A673 (cell line): ENCODE results near the gene ACYP2. TPM values are rescaled to one million over a fixed set of nuclear protein-coding genes. Genes with fewer than 3 reads are reported as not detected.

ENCODE experiments used
- BruUV-seq: library from RNA; stranded (reverse); fragments of 400-500 nt; replicated peaks from 2 replicates; lab custom pipeline; 2021; lab: Mats Ljungman, UMichigan
- CTCF ChIA-PET: fragments of 300-600 bp; sonication (Branson Sonifier 250); formaldehyde crosslinking; loops from one replicate; lab custom pipeline; 2022; ENCODE audit warnings: antibody characterized with exemption; lab: Charles Lee
- POLR2A ChIA-PET: fragments of 300-600 bp; sonication (Branson Sonifier 250); formaldehyde crosslinking; loops from one replicate; lab custom pipeline; 2022; ENCODE audit warnings: antibody characterized with exemption; ENCODE audit not compliant: low non-redundant PET; lab: Charles Lee
- DNase-seq: peaks from one replicate; pipeline ENCODE4 v3.0.0-alpha.2; 2015; ENCODE audit warnings: low spot score
- H3K27ac ChIP-seq: fragments of 200-600 bp; sonication (generic); 2 replicates; pipeline ENCODE4 v1.5.1; 2016; ENCODE audit warnings: mixed run types, low read depth, mild to moderate bottlenecking, mixed read lengths, antibody characterized with exemption, low read length; ENCODE audit not compliant: poor library complexity, severe bottlenecking
- H3K27me3 ChIP-seq: fragments of 200-600 bp; sonication (generic); replicated peaks from 2 replicates; pipeline ENCODE4 v1.6.1; 2017; ENCODE audit warnings: mixed run types, low read depth, mild to moderate bottlenecking, mixed read lengths, antibody characterized with exemption, low read length; ENCODE audit not compliant: insufficient read depth, poor library complexity
- H3K36me3 ChIP-seq: fragments of 200-600 bp; sonication (generic); 2 replicates; pipeline ENCODE4 v1.6.1; 2016; ENCODE audit warnings: mixed run types, mild to moderate bottlenecking, mixed read lengths, antibody characterized with exemption, low read length; ENCODE audit not compliant: insufficient read depth, poor library complexity, severe bottlenecking
- H3K4me1 ChIP-seq: fragments of 200-600 bp; sonication (generic); 2 replicates; pipeline ENCODE4 v1.6.1; 2017; ENCODE audit warnings: mixed run types, mild to moderate bottlenecking, mixed read lengths, antibody characterized with exemption, low read length; ENCODE audit not compliant: insufficient read depth, poor library complexity, severe bottlenecking
- H3K4me3 ChIP-seq: fragments of 200-600 bp; sonication (generic); 2 replicates; pipeline ENCODE4 v1.5.1; 2016; ENCODE audit warnings: low read depth, mixed run types, mild to moderate bottlenecking, mixed read lengths, low read length; ENCODE audit not compliant: poor library complexity, severe bottlenecking
- H3K9me3 ChIP-seq: fragments of 200-600 bp; sonication (generic); 2 replicates; pipeline ENCODE4 v1.6.1; 2016; ENCODE audit warnings: mixed run types, low read depth, mild to moderate bottlenecking, mixed read lengths, antibody characterized with exemption, low read length; ENCODE audit not compliant: poor library complexity, severe bottlenecking
- CTCF ChIP-seq: fragments of 300-800, 200-600 bp; sonication (generic); conservative IDR thresholded peaks from 2 replicates; pipeline ENCODE4 v1.5.1; 2017; ENCODE audit warnings: low read depth, mild to moderate bottlenecking, antibody characterized with exemption, low read length, moderate library complexity, mixed read lengths
- EZH2 ChIP-seq: fragments of 200-600 bp; sonication (generic); IDR thresholded peaks from 2 replicates; pipeline ENCODE4 v1.6.1; 2017; ENCODE audit warnings: borderline replicate concordance, low read depth, mild to moderate bottlenecking, mixed read lengths, antibody characterized with exemption, low read length; ENCODE audit not compliant: poor library complexity, severe bottlenecking
- intact Hi-C: fragments of 100-400 bp; cut with micrococcal nuclease; formaldehyde crosslinking; loops from one replicate; pipeline ENCODE4 v1.10.0; 2022; ENCODE audit not compliant: unreplicated experiment
- total RNA-seq: library from RNA; stranded (reverse); gene quantifications from 2 replicates; pipeline ENCODE4 v1.2.3, GENCODE V29; 2021

The ACYP2 gene
- total RNA-seq, 1 experiment from 2014 or later, result 10.1 TPM

DNA sequence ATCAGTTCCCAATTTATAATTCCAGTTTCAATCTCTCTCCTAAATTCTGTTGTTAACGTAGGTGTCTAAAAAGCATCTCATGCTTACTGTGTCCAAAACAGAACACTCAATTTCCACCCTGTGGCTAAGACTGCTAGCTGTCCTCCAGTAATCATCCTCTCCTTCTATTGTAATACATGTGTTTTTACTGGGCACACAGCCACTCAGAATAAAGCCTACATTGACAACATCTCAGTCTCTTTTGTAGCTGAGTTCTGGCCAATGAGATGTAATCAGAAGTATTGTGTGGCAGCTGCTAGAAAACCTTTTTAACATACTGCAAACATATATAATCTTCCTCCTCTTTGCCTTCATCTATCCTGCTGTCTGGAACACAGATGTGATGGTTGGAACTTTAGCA is 170.0 kb downstream of the ACYP2 start:
- ChIA-PET POLR2A (no interaction called here), CTCF (no interaction called here)
- Histone ChIP-seq H3K27me3 (no peaks in the 10 kb centered on the region), H3K4me3 (no peak overlapping the region), H3K36me3 (no peaks in the 10 kb centered on the region), H3K9me3 (no peaks in the 10 kb centered on the region), H3K27ac (no peak overlapping the region), H3K4me1 (no peaks in the 10 kb centered on the region)
- no peak for DNase-seq
- intact Hi-C loops, result no loop called here
- no TSS peak for BruUV-seq
- TF ChIP-seq CTCF, result no peak
- TF ChIP-seq EZH2, result no peak

- Histone ChIP-seq H3K9me3 (no peaks in the 10 kb centered on the region), H3K4me3 (no peak overlapping the region), H3K4me1 (no peaks in the 10 kb centered on the region), H3K27ac (no peak overlapping the region), H3K27me3 (no peaks in the 10 kb centered on the region), H3K36me3 (no peaks in the 10 kb centered on the region)
- no peak for DNase-seq
- no TSS peak for BruUV-seq
- ChIA-PET CTCF (no interaction called here), POLR2A (no interaction called here)
- intact Hi-C loops, result no loop called here
- no peak for TF ChIP-seq EZH2
- TF ChIP-seq CTCF, result no peak
These were observed 172.1 kb downstream of the ACYP2 start for GRCh38 chr2:54287532-54287931.

DNA sequence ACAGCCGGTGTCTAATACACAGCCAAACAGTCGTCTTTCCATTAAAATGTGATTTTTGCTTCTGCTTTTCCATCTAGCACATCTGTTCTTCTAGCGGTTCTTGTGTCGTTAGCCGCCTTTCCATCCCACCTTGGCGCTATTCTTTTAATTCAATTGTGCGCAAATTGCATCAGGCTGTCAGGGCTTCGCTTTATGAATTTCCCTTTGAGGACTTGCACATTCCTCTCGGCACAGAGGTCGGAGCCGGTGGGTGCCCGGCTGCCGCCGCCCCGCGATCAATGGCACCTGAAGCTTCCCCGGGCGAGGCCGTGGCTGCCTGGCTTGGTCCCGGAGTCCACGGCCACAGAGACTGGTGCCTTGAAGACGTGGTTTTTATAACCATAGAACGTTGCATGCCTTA is 174.5 kb downstream of the ACYP2 start:
- Histone ChIP-seq H3K36me3 (no peaks in the 10 kb centered on the region), H3K4me1 (peaks cover 13% of the 10 kb centered on the region), H3K27ac (no peak overlapping the region), H3K27me3 (no peaks in the 10 kb centered on the region), H3K4me3 (no peak overlapping the region), H3K9me3 (no peaks in the 10 kb centered on the region)
- POLR2A ChIA-PET, result no interaction called here
- CTCF ChIA-PET, result no interaction called here
- intact Hi-C loops, result no loop called here
- BruUV-seq, result no TSS peak
- no peak for DNase-seq
- TF ChIP-seq CTCF (no peak), EZH2 (no peak)
